Gastroesophageal sphincter (tissue), 3 donors: Measurements from ENCODE around the gene PHF19.

ENCODE experiments used
- CTCF ChIP-seq, 4 experiments: fragments of 200-600 bp in 2 of 4; fragments of 450-650 bp in 2 of 4; sonication (generic) in 1 of 4; IDR thresholded peaks; one replicate each; pipeline ENCODE4 v1.5.1; 2017 to 2019; ENCODE audit warnings: antibody characterized with exemption in 4 of 4, mild to moderate bottlenecking in 2 of 4, moderate library complexity in 2 of 4
- POLR2AphosphoS5 ChIP-seq: sonication (generic); formaldehyde crosslinking; IDR thresholded peaks from one replicate; pipeline ENCODE4 v1.6.1; 2017; ENCODE audit warnings: antibody characterized with exemption

- no peak for TF ChIP-seq POLR2AphosphoS5
- no peak for TF ChIP-seq CTCF (IDR thresholded peaks at IDR 0.05)
Measured at GRCh38 chr9:120919843-120920805, 43.1 kb upstream of the PHF19 start.
